NCI-H2171 (cell line): ENCODE measurements around the gene TMEM63B.
"Not testable (repeated sequence)": the region's sequence is repeated elsewhere in the genome, so short reads cannot be mapped to it uniquely, and the experiment has no call there.

Experiments used
- DNase-seq: peaks from one replicate; lab custom pipeline; 2025; lab: John Stamatoyannopoulos, UW

The TMEM63B gene

GRCh38 chr6:44172731-44173500 lies 45.6 kb downstream of the TMEM63B start:
- peak; percentile 25 for DNase-seq

- no peak for DNase-seq
Observed at GRCh38 chr6:44176130-44176761, 48.9 kb downstream of the TMEM63B start.

DNA sequence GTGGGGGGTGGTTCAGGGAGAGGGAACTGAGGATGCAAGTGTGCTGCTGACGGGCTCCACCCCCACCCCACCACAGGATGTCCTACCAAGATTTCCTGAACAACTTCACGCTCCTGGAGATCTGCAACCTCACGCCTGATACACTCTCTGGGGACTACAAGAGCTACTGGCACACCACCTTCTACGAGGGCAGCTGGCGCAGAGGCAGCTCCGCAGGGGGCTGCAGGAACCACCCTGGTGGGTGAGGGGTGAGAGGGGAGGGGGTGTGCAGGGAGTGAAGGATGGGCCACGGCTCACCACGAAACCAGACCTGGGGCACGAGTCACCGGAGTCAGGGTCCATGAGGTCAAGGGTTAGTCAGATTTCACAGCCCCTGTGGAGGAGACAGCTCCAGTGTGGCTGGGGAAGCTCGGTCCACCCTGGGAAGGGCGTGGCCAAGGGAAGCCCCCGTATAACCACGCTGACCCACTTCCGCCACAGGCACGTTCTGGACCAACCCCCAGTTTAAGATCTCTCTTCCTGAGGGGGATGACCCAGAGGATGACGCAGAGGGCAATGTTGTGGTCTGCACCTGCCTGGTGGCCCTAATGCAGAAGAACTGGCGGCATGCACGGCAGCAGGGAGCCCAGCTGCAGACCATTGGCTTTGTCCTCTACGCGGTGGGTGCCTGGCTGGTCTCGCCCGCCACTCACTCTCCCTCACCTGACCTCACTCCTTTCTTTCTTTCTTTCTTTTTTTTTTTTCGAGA lies 49.6 kb downstream of the TMEM63B start:
- DNase-seq = no peak

DNA sequence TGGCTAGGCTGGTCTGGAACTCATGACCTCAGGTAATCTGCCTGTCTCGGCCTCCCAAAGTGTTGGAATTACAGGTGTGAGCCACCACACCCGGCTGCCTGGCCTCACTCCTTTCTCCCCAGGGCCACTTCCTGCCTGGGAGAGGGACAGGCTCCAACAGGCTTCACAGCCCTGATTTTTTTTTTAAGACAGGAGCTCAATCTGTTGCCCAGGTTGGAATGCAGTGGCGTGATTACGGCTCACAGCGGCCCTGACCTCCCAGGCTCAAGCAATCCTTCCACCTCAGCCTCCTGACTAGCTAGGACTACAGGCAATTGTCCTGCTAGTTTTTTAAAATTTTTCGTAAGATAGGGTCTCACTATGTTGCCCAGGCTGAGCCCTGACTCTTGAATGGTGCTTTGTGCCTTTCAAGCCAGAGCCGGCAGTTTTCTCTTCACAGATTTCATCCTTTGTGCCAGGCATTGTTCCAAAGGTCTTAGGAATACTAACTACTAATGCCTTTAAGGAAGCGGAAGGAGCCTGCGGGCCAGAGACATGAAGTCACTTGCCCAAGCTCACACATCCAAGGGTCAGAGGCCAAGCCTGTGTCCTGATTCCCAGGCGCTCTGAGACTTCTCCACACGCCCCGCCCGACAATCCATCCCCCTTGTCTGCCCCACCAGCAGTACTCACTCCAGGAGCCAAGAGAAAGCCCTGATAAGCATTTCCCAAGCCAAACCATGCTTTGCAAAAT lies 50.5 kb downstream of the TMEM63B start:
- DNase-seq = no peak

DNA sequence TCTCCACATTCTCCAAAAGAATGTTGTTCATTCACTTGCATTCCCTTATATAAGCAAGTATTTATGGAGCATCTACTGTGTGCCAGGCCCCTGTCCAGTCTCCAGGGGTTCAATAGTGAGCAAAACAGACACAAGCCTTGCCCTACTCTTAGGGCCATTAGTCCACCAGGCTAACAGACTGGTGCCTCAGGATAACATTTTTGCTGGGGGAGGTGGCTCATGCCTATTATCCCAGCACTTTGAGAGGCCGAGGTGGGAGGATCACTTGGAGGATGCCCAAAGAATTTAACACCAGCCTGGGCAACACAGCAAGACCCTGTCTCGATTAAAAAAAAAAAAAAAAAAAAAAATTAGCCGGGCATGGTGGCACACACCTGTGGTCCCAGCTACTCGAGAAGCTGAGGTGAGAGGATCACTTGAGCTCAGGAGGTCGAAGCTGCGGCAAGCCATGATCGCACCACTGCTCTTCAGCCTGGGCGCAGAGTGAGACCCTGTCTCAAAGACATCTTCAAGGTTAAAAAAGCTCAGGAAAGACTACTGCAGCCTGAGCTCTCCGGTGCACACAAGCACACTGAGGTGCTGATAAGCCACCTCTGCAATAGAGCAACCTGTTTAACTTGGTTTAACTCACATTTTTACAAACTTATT lies 51.2 kb downstream of the TMEM63B start:
- no peak for DNase-seq

GRCh38 chr6:44179072-44179536 lies 51.8 kb downstream of the TMEM63B start:
- no peak for DNase-seq

DNA sequence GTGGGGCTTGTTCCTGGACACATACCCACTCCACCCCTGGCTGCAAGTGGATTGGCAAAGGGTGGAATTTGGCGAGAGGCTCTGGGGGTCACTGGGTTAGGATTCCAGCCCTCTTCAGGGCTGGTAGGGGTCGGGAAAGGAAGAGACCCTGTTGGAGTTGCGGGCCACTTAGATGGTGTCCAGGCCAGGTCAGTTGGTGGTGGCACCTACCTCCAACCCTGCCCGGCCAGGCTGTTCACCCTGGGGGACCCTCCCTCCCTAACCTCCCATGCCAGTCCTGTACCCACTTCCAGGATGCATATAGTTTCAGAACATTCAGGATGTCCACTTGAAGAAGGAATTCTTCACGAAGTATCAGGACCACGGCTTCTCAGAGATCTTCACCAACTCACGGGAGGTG lies 52.3 kb downstream of the TMEM63B start:
- DNase-seq = no peak

DNA sequence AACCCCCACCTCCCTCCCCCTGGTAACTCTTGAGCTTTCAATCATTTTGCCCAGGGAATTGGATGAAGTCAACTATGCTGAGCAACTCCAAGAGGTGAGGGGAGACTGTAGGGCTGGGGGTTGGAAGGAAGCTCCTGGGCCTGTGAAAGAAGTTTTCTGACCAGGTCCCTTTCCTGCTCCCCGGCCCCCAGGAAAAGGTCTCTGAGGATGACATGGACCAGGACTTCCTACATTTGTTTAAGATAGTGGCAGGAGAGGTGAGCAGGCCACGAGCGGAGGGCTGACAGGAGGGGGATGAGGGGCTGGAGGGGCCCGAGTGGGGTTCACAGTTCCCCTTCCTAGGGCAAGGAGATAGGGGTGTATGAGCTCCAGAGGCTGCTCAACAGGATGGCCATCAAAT lies 53.1 kb downstream of the TMEM63B start:
- DNase-seq = no peak

DNA sequence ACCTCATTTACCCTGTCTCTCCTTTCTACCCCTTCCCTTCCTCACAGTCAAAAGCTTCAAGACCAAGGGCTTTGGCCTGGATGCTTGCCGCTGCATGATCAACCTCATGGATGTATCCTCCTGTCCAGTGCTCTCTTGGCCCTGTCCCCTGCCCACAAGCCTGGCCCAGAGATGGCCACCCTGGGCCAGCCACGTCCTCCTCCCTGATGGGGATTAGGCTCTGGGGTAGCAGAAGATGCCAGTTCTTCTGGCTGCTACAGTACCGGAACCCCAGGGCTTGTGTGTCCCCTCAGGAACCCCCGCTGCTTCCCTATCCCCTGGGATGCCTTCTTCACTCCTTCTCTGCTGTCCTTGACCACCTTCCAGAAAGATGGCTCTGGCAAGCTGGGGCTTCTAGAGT lies 53.5 kb downstream of the TMEM63B start:
- no peak for DNase-seq

DNA sequence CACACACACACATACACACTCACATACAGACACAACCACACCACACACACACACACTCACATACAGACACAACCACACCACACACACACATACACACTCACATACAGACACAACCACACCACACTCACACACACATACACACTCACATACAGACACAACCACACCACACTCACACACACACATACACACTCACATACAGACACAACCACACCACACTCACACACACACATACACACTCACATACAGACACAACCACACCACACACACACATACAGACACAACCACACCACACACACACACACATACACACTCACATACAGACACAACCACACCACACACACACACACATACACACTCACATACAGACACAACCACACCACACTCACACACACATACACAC lies 54.4 kb downstream of the TMEM63B start:
- DNase-seq = not testable (repeated sequence)

DNA sequence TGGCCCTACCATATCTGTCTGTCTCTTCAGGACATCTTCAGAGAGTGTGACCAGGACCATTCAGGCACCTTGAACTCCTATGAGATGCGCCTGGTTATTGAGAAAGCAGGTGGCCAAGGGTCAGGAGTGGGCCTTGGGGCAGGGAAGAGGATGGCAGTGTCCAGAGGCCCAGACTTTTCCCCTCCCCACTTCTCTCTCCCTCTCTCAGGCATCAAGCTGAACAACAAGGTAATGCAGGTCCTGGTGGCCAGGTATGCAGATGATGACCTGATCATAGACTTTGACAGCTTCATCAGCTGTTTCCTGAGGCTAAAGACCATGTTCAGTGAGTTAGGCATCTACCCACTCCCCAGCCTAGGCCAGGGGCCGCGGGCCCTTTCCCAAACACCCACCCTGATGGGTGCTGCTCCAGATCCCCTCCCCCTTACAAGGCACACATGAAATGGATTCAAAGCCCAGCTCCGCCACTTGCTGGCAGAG lies 55.6 kb downstream of the TMEM63B start:
- no peak for DNase-seq

- DNase-seq = no peak
Observed at GRCh38 chr6:44183783-44184182, 56.4 kb downstream of the TMEM63B start.

DNA sequence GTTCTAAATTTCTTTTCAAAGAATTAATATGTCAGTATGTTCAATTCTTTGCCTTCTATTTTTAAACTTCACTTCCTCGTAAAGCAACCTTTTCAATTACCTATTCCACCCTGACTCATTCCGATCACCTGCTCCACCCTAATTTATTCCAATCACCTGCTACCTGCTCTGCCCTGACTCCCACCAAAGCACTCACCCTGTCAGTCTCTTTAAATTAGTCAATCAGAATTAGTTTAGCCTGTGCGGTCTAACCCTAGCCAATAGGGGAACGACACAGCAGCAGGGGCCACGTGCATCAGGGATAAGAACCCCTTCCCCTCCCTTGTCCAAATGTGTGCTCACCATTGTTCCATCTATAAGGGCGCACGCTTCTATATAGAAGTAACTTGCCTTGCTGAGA lies 58.0 kb downstream of the TMEM63B start:
- not testable (repeated sequence) for DNase-seq

- DNase-seq = no peak
Observed at GRCh38 chr6:44185953-44186634, 58.7 kb downstream of the TMEM63B start.

DNA sequence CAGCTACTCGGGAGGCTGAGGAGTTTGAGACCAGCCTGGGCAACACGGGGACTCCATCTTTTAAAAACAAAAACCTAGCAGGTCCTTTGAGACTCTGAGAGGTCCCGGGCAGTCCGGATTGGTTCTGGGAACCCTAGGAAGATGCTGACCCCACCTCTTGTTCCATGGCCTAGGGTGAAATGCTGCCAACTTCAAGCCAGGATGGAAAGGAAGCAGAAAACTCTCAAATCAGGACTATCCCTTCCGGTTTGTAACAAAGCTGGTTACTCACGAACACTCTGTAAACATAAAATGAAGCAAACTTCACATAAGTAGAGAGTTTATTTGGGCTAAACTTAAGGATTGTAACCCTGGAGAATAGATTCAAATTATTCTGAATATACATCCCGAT lies 59.3 kb downstream of the TMEM63B start:
- no peak for DNase-seq

- DNase-seq = no peak
Observed at GRCh38 chr6:44188819-44189218, 61.5 kb downstream of the TMEM63B start.

DNA sequence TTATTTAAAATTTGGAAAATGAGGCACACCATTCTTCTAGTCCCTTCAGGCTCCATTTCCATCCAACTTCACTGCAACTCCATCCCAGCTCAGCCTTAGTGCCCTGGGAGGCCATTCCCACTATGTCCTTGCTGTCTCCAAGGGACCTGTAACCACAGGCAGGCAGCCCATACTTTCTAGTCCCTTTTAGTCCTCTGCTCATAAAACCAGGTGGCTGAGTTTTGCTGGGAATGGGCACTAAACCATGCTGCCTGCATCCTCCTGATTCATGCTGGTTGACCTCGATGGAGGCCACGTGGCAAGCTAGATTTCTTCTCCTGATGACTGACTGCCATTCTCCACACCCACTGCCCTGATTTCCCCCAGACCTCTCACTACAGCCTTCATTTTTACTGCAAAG lies 61.9 kb downstream of the TMEM63B start:
- DNase-seq = no peak

DNA sequence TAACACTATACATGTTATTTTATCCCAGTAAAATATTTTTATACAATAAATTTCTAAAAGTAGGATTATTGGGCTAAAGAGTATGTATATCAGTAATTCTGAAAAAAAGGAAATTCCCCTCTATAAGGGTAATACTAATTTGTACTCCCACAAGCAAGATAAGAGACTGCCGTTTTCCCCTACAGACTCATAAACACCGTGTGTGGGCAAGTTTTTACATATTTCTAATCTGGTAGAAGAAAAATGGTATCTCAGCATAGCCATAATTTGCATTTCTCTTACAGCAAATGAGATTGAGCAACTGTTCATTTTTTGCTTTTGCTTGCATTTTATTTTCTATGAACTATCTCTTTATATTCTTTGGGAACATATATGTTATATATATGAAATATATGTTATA lies 63.4 kb downstream of the TMEM63B start:
- no peak for DNase-seq

DNA sequence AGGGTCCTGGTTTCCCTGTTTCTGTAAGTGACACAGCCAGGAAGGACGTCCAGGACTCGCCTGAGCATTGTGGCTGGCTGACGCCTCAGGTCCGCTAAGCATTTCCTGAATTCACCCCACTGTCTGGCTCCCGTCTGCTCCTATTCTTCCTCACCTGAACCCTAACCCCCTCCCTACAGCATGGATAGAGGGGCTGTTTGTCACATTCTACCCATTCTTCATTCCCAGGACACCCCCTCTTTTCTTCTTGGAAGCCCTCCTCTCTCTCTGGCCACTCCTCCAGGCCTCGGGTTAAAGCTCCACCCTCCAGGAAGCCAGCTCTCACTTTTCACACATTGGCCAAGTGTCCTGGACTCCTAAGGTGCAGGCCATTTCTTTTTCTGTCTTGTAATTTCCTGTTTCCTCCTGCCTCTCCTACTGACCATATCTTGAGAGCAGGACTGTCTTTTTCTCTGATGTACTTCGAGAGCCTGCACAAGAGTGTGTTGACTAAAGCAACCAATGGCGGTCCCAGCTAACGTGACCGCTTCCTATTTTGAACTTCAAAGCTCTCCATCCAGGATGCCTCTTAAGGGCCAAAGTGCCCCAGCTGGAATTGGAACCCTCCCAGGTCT lies 65.2 kb downstream of the TMEM63B start:
- DNase-seq = no peak

- no peak for DNase-seq
Observed at GRCh38 chr6:44193307-44193910, 66.1 kb downstream of the TMEM63B start.
